ENCODE measurements around the gene SLC30A10. TPM values are rescaled to one million over a fixed set of nuclear protein-coding genes. Genes with fewer than 3 reads are reported as not detected.

The SLC30A10 gene
- total and polyA plus RNA-seq, 10 of the 15 experiments (the other 5 are each of a cell fraction or from before 2014, with no cell fraction given): not detected

GRCh38 chr1:219973213-219973612, 44.9 kb upstream of the SLC30A10 start:
- Histone ChIP-seq H3K4me1 (ENCODE audit: control insufficient read depth, insufficient read depth, low read length) (no peaks in the 10 kb centered on the region), H4K20me1 (ENCODE audit: control insufficient read depth, insufficient read depth) (no peaks in the 10 kb centered on the region), H3K27me3 (replicated peaks in 1 of 2; ENCODE audit: control insufficient read depth in 2 of 2, insufficient read depth in 2 of 2, low read length in 1 of 2) (no peaks in the 10 kb centered on the region), H2AFZ (ENCODE audit: control insufficient read depth, low read depth, low read length) (no peak overlapping the region), H3K9me3 (replicated peaks; ENCODE audit: control insufficient read depth, insufficient read depth, low read length) (no peaks in the 10 kb centered on the region), H3K27ac (ENCODE audit: control insufficient read depth, insufficient read depth) (no peak overlapping the region), H3K4me2 (ENCODE audit: control insufficient read depth, insufficient read depth) (no peak overlapping the region), H3K79me2 (ENCODE audit: control insufficient read depth, insufficient read depth, low read length) (no peaks in the 10 kb centered on the region), H3K36me3 (ENCODE audit: control insufficient read depth in 2 of 2, insufficient read depth in 2 of 2, low read length in 1 of 2) (peaks cover 2 to 26% of the 10 kb centered on the region in 2 experiments; a peak in 3 of 4 replicates), H3K4me3 (no peak overlapping the region), H3K9ac (ENCODE audit: control insufficient read depth, insufficient read depth, low read length) (no peak overlapping the region)
- ATAC-seq (no peak), FAIRE-seq (no peak), DNase-seq (ENCODE audit: low read depth, low spot score) (no peak)
- SMC1A ChIA-PET (ENCODE audit: uncharacterized antibody, unreplicated experiment): interaction anchor here (0.8 kb wide), 1 partner anchor 23 kb away, joined by 3 read pairs; no protein-coding TSS in a partner anchor
- in situ Hi-C loops (cut with MboI): no loop called here
- CTCF ChIA-PET: interaction anchor here (0.6 kb wide), 1 partner anchor 37 kb away, joined by 3 read pairs; no protein-coding TSS in a partner anchor
- intact Hi-C loops (cut with micrococcal nuclease; ENCODE audit: unreplicated experiment): no loop called here
- RAD21 ChIA-PET (ENCODE audit: unreplicated experiment): no interaction called here
- no peak for TF ChIP-seq ZNF622 (IDR thresholded peaks at IDR 0.05)
- no peak for TF ChIP-seq ZNF207 (IDR thresholded peaks at IDR 0.05; ENCODE audit: borderline replicate concordance)
- TF ChIP-seq ZBTB40 (IDR thresholded peaks at IDR 0.05; ENCODE audit: borderline replicate concordance): no peak
- no peak for TF ChIP-seq ASH2L (IDR thresholded peaks at IDR 0.05; ENCODE audit: borderline replicate concordance, low read depth)
- no peak for TF ChIP-seq ZSCAN29 (IDR thresholded peaks at IDR 0.05)
- TF ChIP-seq POU2F2 (IDR thresholded peaks at IDR 0.05; ENCODE audit: borderline replicate concordance, low read depth, low read length): no peak
- TF ChIP-seq REST (IDR thresholded peaks at IDR 0.05; ENCODE audit: low read depth, low read length): no peak
- no peak for TF ChIP-seq NR2C2 (IDR thresholded peaks at IDR 0.05; ENCODE audit: borderline replicate concordance, control insufficient read depth, insufficient read length, low read depth)
- no peak for TF ChIP-seq GATAD2B (conservative IDR thresholded peaks at IDR 0.05; ENCODE audit: low read depth)
- TF ChIP-seq SPI1 (IDR thresholded peaks at IDR 0.05; ENCODE audit: borderline replicate concordance, insufficient read depth, low read depth, low read length): no peak
- TF ChIP-seq ZNF24 (IDR thresholded peaks at IDR 0.05): no peak
- no peak for TF ChIP-seq POLR2AphosphoS2 (IDR thresholded peaks at IDR 0.05; ENCODE audit: low read depth, low read length)
- TF ChIP-seq SUPT20H (IDR thresholded peaks at IDR 0.05; ENCODE audit: borderline replicate concordance, control insufficient read depth, low read depth, low read length): no peak
- no peak for TF ChIP-seq ESRRA (IDR thresholded peaks at IDR 0.05; ENCODE audit: low read length)
- TF ChIP-seq ZNF217 (IDR thresholded peaks at IDR 0.05): no peak
- TF ChIP-seq PML (IDR thresholded peaks at IDR 0.05; ENCODE audit: low read length): no peak
- no peak for TF ChIP-seq EGR1 (IDR thresholded peaks at IDR 0.05; ENCODE audit: borderline replicate concordance in 1 of 2, low read depth in 2 of 2, low read length in 2 of 2)
- no peak for TF ChIP-seq DPF2 (IDR thresholded peaks at IDR 0.05)
- TF ChIP-seq FOXM1 (IDR thresholded peaks at IDR 0.05; ENCODE audit: low read depth, low read length): no peak
- POLR2A ChIA-PET: interaction anchor here (0.6 kb wide), 1 partner anchor 268 kb away, joined by 3 read pairs; no protein-coding TSS in a partner anchor
- 100% methylated on average over 3 of the region's 3 CpGs for WGBS (ENCODE audit: insufficient coverage, insufficient replicate concordance, low lambda C conversion rate, missing lambda C conversion rate)
- BruUV-seq (replicated peaks): no TSS peak
